ENCODE data around the gene OR1D5. TPM values are rescaled to one million over a fixed set of nuclear protein-coding genes. Genes with fewer than 3 reads are reported as not detected.
"Not testable (repeated sequence)": the region's sequence is repeated elsewhere in the genome, so short reads cannot be mapped to it uniquely, and the experiment has no call there.

OR1D5 gene, protein sequence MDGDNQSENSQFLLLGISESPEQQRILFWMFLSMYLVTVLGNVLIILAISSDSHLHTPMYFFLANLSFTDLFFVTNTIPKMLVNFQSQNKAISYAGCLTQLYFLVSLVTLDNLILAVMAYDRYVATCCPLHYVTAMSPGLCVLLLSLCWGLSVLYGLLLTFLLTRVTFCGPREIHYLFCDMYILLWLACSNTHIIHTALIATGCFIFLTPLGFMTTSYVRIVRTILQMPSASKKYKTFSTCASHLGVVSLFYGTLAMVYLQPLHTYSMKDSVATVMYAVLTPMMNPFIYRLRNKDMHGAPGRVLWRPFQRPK
- polyA plus RNA-seq (2011; rRNA removed) = not detected in 2 replicates
- polyA minus RNA-seq (2011; rRNA and poly(A)+ RNA removed) = not detected in 2 replicates

DNA sequence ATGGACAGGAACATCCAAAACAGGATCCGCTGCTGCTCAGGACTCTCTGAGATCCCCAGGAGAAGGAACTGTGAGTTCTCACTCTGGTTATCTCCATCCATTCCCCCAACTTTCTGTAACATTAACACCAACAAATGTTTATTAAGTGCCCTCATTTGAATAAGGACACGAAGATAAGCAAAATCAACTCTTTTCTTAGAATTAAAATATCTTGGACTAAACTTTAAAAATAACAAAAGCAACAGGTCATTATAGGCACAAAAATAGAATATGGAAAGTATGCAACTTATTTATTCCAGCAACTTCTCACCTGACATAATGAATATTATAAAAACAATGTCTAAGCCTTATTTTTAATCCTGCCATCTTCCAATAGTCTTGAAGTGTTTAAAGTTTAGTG is at the start of gene OR1D5:
Gene OR1D5 (minus strand): TSS at position 101 of the 400 bp plus-strand sequence. CDS start 0 bp downstream, at position 101.
- H3K27me3 ChIP-seq (ENCODE audit: control insufficient read depth, insufficient read depth, low read length); H3K4me3 ChIP-seq (ENCODE audit: low read depth, low read length); H3K36me3 ChIP-seq (ENCODE audit: control insufficient read depth, insufficient read depth, low read length); POLR2A ChIA-PET; CTCF ChIA-PET; DNase-seq (ENCODE audit: low read depth): not testable (repeated sequence)

DNA sequence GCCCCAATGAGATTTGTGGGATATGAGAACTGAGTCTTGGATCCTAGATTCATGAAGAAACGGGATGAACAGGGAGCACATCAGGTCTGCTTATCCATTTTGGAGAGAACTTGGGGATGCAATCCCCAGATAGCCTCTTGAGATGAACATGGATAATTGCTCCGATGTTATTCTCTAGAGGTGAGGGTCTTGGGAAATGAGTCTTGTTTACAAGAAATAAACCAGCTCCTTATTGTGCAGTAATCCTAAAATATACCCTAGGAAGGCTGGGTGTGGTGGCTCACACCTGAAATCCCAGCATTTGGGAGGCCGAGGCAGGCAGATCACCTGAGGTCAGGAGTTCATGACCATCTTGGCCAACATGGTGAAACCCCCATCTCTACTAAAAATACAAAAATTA is 40.9 kb upstream of the OR1D5 start, which contains the start of gene OR1D2:
Gene OR1D2 (minus strand): TSS at position 101 of the 400 bp plus-strand sequence. CDS start 11,426 bp downstream, outside the sequence.
- no peaks in the 10 kb centered on the region for H3K27me3 ChIP-seq (ENCODE audit: control insufficient read depth, insufficient read depth, low read length)
- POLR2A ChIA-PET = no interaction called here

DNA sequence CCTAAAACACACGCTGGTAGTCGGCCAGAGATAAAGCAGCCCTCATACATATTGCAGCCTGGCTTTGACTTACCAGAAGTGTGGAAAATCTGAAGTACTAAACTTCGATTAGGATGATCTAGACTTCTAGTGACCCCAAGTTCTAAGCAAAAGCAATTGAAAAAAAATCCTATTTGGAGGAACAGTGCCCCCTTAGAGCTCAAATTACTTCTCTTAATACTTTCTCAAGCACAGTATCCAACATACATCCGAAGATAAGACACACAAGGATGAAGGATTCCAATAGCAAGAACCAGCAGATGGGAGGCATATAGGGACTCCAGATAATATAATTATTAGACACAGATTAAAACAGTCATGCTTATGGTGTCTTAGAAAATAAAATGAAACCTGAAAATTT is 10.4 kb upstream of the OR1D5 start:
- CTCF ChIA-PET; POLR2A ChIA-PET; H3K4me3 ChIP-seq (ENCODE audit: low read depth, low read length); DNase-seq (ENCODE audit: low read depth); H3K36me3 ChIP-seq (ENCODE audit: control insufficient read depth, insufficient read depth, low read length); H3K27me3 ChIP-seq (ENCODE audit: control insufficient read depth, insufficient read depth, low read length): not testable (repeated sequence)

More for the DNA sequence above, 40.9 kb upstream of the OR1D5 start, which contains the start of gene OR1D2:
- no peaks in the 10 kb centered on the region for H3K36me3 ChIP-seq (ENCODE audit: control insufficient read depth, insufficient read depth, low read length)
- CTCF ChIA-PET = no interaction called here
- H3K4me3 ChIP-seq (ENCODE audit: low read depth, low read length) = no peak within 1 kb of the TSS
- no peak for TF ChIP-seq CTCF (IDR thresholded peaks at IDR 0.05; ENCODE audit: insufficient read depth, low read depth, low read length)
- DNase-seq (ENCODE audit: low read depth) = no peak

DNA sequence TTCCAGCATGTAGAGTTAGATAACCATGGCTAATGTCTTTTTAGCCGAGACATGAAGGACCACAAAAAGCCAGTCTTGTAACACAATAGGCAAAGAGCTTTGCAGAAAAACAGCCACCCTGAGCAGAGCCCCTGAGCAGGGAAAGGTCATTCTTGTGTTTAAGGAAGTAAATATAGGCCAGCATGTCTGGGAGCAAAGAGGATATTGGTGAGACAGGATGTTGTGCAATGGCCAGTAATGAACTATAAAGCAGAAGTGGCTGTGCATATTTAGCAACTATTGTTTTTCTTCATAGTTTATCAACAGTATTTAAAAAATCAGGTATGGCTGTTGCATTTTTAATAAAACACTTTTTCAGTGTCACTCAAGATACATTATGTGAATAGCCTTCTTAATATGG is 1.8 kb upstream of the OR1D5 start:
- H3K27me3 ChIP-seq (ENCODE audit: control insufficient read depth, insufficient read depth, low read length); H3K4me3 ChIP-seq (ENCODE audit: low read depth, low read length); DNase-seq (ENCODE audit: low read depth); CTCF ChIA-PET; POLR2A ChIA-PET; H3K36me3 ChIP-seq (ENCODE audit: control insufficient read depth, insufficient read depth, low read length): not testable (repeated sequence)

GRCh38 chr17:3062824-3063377 is 506 bp downstream of the OR1D5 start:
- H3K4me3 ChIP-seq (ENCODE audit: low read depth, low read length); CTCF ChIA-PET: not testable (repeated sequence)

DNA sequence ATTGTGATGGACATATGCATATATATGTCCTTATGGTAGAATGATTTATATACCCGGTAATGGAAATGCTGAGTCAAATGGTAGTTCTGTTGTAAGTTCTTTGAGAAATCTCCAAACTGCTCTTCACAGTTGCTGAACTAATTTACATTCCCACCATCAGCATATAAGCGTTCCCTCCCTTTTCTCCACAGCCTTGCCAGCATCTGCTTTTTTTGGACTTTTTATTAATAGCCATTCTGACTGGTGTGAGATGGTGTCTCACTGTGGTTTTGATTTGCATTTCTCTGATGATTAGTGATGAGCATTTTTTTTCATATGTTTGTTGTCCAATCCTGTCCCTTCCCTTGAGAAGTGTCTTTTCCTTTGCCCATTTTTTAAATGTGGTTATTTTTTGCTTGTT is 8.5 kb downstream of the OR1D5 start:
- POLR2A ChIA-PET; H3K36me3 ChIP-seq (ENCODE audit: control insufficient read depth, insufficient read depth, low read length); CTCF ChIA-PET; DNase-seq (ENCODE audit: low read depth); H3K27me3 ChIP-seq (ENCODE audit: control insufficient read depth, insufficient read depth, low read length); H3K4me3 ChIP-seq (ENCODE audit: low read depth, low read length): not testable (repeated sequence)

More at GRCh38 chr17:3062824-3063377, 506 bp downstream of the OR1D5 start:
- H3K36me3 ChIP-seq (ENCODE audit: control insufficient read depth, insufficient read depth, low read length); H3K27me3 ChIP-seq (ENCODE audit: control insufficient read depth, insufficient read depth, low read length); DNase-seq (ENCODE audit: low read depth); POLR2A ChIA-PET: not testable (repeated sequence)

DNA sequence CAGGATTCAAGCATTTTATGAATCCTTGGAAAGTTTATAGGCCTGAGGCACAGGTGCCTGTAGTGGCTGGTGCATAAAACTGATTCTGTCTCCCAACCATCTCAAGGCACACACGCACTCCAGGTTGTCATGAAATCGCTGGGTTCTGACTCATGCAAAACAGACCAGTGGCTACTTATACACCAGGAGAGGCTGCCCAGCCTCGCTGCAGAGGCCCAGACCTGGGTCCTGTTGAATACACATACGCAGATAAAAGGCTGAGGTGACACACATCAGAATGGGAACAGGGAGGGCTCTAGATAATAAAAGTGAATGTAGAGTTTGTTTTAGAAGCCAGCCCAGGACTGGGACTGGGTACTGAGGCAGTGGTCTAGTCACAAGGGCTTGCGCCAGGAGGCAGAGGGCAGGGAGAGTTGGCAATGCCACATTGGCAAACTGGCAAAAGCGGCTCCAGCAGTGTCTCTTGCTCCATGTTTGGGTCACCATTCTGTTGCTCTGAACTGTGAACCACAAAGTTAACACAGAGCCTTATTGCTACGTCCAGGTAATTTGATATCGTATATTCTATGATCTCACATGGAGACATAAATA is 13.6 kb downstream of the OR1D5 start:
- Histone ChIP-seq H3K27me3 (ENCODE audit: control insufficient read depth, insufficient read depth, low read length) (no peaks in the 10 kb centered on the region), H3K36me3 (ENCODE audit: control insufficient read depth, insufficient read depth, low read length) (no peaks in the 10 kb centered on the region), H3K4me3 (ENCODE audit: low read depth, low read length) (peak overlapping the region; percentile 89)
- CTCF ChIA-PET = interaction anchor here (1.6 to 1.8 kb wide), 2 partner anchors 9 to 598 kb away, joined by 11 to 14 read pairs; no protein-coding TSS in a partner anchor
- no peak for DNase-seq (ENCODE audit: low read depth)
- POLR2A ChIA-PET = no interaction called here
- no peak for TF ChIP-seq CTCF (IDR thresholded peaks at IDR 0.05; ENCODE audit: insufficient read depth, low read depth, low read length)
